8988T (cell line): ENCODE measurements around the gene ATG13.
"Not testable (repeated sequence)": the region's sequence is repeated elsewhere in the genome, so short reads cannot be mapped to it uniquely, and the experiment has no call there.

Experiments used
- DNase-seq: peaks from one replicate; pipeline ENCODE4 v3.0.0; 2011

Gene ATG13

GRCh38 chr11:46700241-46701077, 83.1 kb downstream of the ATG13 start, which contains the start of the genes ARHGAP1 and ZNF408:
Gene ARHGAP1, minus strand, starts transcription at chr11:46700619. Its CDS starts 4,512 bp downstream, at chr11:46696107.
Gene ZNF408, plus strand, starts transcription at chr11:46701031. Its CDS starts 17 bp downstream, at chr11:46701048.
- peak; percentile 95 for DNase-seq

- DNase-seq = no peak
Measured at GRCh38 chr11:46701078-46701654, 83.8 kb downstream of the ATG13 start.

GRCh38 chr11:46705070-46705688, 87.8 kb downstream of the ATG13 start:
- no peak for DNase-seq

- no peak for DNase-seq
Measured at GRCh38 chr11:46706886-46707285, 89.5 kb downstream of the ATG13 start.

- DNase-seq = not testable (repeated sequence)
Measured at GRCh38 chr11:46709351-46709750, 92.0 kb downstream of the ATG13 start.

- no peak for DNase-seq
Measured at GRCh38 chr11:46710821-46711269, 93.5 kb downstream of the ATG13 start.

- DNase-seq = no peak
Measured at GRCh38 chr11:46711303-46711702, 94.0 kb downstream of the ATG13 start.

GRCh38 chr11:46712874-46713576, 95.7 kb downstream of the ATG13 start:
- no peak for DNase-seq

- DNase-seq = not testable (repeated sequence)
Measured at GRCh38 chr11:46717825-46718154, 100.4 kb downstream of the ATG13 start.

GRCh38 chr11:46718155-46719019, 101.0 kb downstream of the ATG13 start:
- DNase-seq = no peak

GRCh38 chr11:46719048-46719542, 101.7 kb downstream of the ATG13 start, which contains the start of gene F2:
Gene F2, plus strand, starts transcription at chr11:46719213. Its CDS starts 23 bp downstream, at chr11:46719236.
- DNase-seq = no peak

GRCh38 chr11:46719543-46720218, 102.3 kb downstream of the ATG13 start:
- no peak for DNase-seq

GRCh38 chr11:46721286-46721685, 103.9 kb downstream of the ATG13 start:
- no peak for DNase-seq

- DNase-seq = no peak
Measured at GRCh38 chr11:46722566-46723358, 105.4 kb downstream of the ATG13 start.

- no peak for DNase-seq
Measured at GRCh38 chr11:46723359-46723680, 106.0 kb downstream of the ATG13 start.

- no peak for DNase-seq
Measured at GRCh38 chr11:46724088-46724487, 106.7 kb downstream of the ATG13 start.
